Right forelimb (tissue), 1 donor: Measurements from ENCODE around the gene DTNA.
"Not testable (repeated sequence)": the region's sequence is repeated elsewhere in the genome, so short reads cannot be mapped to it uniquely, and the experiment has no call there.

Experiments used
- DNase-seq: peaks from one replicate; pipeline ENCODE4 v3.0.0-alpha.2; 2018

The DTNA gene

GRCh38 chr18:34864836-34865497 is 154.9 kb downstream of the DTNA start:
- DNase-seq, result no peak

DNA sequence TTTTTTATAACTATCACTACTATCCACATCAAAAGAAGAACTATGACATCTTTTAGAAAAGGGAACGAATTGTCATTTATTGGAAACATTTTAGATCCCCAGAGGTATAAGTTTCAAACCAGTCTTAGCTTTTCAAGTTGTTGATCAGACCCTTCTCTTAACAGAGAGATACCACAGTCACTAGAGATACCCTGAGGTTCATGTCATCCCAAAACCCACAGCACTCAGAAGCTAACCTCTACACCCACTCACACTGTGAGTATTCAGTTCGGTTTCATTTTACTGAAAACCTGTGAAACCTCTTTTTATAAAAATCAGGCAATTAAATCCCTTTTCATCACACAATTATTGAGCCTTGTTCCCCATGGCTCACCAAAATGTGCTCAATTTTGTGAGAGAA is 156.2 kb downstream of the DTNA start:
- DNase-seq, result no peak

- no peak for DNase-seq
These were observed 156.6 kb downstream of the DTNA start for GRCh38 chr18:34866739-34867138.

DNA sequence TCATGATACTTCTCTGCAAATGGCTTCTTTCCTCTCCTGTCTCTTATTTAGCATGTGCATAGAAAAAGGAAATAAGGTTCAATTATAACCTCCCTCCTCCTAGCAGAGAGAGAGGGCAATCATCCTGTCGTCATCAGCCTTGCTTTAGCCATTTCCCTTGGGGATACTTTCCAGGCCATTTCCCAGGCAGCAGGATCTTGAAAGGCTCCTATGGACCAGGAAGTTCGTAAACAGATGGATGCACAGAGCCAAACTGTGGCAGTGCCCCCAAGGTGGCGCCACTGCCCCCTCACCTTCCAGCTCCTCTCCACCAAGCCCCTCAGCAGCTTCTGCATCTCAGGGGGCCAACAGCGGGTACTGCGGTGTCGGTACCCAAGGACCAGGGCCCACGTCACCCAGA is 157.4 kb downstream of the DTNA start:
- no peak for DNase-seq

DNA sequence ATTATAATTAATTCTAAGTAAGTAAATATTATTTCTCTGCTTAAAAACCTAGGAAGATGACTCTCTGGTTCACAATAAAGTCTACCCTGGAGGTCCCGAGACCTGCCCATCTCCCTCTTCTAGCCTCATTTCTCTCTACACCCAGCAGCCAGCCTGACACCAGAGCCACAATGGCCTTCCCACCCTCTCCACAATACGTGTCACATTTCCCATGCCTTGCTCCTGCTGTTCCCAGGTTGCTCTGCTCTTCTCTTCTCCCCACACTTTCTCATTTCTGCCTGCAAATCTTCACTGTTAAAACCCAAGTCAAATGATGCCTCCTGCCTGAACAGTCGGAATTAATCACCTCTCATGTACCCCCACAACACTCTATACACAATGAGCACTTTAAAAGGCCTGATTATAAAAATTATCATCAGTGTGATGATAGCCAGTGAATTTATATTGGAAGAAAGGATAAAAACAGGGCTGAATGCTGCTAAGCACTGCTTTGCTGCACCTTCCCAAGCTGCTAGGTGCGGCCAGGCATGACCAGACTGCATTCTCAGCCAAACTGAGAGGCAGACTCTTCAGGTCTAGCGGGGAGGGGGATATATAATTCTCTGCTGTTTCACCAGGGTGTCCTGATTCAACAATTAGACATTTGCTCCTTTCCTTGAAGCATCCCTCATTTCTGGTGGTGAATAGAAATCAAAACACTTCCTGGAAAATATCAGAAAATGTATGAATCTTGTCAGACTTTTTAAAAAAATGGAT is 160.6 kb downstream of the DTNA start:
- no peak for DNase-seq

DNA sequence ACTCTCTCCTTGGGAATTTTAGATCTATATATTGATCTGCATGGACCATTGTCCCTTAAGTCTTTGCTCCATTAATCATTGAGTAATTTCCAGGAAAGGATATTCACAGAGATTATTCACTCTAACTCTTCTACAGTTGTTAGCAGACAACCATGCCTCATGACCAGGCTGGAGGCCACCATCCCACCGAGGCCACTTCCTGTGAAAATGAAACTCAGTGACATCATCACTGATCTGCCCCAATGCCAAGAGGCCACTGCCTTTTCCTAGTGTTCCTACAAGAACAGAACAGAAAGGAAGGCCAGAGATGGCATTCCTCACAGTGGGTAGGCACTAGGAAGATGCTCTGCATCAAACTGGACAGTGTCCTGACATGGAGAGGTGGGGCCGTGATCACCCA is 161.3 kb downstream of the DTNA start:
- DNase-seq, result no peak

DNA sequence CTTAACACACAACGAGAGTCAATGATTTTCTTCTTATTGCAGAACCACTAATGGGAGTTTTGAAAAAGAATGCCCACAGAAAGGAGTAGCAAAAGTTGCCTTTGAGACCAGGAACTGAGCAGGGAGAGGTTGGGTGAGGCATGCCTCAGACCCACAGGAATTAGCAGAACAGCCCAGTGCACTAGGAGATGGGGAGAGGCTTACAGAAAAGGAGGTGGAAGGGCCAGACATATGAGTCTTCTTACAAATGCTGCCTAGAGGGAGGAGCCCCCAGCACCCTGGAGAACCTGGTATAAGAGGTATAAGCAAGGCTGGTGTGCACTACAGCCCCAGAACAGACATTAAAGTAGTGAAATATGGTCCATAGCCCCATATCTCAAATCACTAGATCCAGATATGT is 162.0 kb downstream of the DTNA start:
- no peak for DNase-seq

DNA sequence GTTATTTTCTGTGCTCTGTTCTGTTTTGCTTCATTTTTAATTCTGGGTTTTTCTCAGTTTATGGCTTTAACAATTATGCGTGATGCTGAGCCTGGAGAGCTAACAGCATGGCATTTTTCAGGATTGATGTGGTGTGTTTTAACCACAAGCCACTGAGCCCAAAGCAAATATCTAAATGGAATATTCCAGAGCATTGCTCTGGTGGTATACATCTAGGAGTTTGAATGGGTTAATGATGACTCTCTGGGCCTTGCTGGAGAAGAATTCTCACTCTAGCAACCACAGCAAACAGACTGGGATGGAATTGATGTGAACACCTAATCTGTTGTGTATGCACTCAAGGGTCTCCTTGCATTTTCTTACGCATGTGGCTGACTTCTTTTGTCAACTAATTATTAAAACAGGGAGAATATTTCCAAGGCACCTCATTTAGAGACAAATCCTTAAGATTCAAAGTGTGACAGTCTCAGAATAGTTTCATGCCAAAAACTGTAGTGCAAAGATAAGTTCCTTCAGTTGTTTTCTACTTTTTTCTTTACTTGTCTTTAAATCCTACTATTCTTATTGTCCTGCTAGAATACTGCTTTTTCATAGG is 164.0 kb downstream of the DTNA start:
- no peak for DNase-seq

DNA sequence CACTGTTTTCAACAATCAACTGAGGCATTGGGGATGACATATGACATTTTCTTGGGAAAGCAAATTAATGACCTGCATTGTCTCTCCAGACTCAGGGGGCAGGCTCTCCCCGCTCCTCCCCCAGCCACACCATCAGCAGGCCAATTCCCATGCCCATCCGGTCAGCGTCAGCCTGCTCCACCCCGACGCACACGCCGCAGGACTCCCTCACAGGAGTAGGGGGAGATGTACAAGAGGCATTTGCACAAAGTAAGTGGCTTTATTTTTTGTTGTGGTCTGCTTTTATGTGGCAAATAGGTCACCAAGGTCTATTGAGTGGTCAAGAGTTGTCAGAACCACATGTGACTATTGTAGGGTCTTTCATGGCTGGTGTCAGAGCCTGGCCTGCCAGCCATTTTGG is 165.1 kb downstream of the DTNA start:
- no peak for DNase-seq

DNA sequence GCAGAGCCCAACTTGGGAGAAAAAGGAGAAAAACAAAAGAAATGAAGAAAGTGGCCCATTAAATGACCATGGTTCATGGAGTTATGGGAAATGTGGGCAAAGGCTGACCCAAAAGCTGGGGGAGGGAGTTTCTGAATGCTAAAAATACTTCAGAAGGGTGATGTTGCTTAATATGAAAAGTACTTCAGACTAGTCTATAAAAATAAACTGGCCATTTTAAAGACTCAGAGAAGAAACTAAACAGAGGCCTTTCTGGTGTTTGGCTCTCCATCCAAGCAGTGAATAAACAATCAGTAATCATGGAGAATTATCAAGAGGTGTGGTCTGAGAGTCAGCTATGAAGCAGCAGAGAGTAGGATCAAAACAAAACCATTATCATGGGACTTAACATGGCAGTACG is 170.3 kb downstream of the DTNA start:
- no peak for DNase-seq

DNA sequence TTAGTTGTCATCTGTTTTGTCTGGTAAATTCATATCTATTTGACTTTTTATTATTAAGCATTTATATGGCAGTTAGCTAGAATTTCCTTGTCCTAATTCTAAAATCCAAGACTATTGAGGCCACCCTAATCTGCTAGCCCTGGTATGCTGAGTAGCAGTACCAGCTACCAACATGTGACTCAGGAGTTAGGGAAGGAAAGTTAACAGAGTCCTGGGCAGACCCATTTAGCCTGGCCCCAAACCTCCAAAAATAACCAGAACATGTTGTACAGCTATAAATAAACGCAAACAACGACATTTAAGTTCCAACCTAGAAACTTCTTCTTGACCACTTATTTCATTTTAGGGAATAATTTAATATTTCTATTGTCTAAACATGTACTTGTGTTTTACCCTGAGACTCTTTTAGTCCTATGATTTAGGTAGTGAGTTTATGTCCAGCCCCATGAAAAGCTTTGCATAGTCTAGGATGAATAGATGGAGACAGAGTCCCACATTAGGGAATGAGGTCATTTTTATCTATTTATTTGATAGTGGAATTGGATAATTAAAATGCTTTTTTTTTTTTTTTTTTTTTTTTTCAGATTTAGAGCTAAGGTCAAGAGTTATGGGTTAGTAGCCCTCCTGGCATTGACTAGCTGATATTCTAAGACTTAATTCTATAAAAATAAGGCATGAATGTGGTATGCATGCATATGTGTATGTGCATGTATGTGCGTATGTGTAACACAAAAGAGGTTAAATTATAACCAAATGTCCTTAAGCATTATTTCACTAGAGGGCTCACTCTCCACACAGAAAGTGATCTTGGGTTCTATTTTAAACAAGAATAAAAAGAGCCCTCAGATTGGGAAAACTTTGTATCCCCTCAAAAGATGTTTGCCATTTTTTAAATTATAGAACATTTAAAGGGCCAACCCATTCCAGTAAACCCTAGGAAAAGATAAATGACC is 171.1 kb downstream of the DTNA start:
- no peak for DNase-seq

DNA sequence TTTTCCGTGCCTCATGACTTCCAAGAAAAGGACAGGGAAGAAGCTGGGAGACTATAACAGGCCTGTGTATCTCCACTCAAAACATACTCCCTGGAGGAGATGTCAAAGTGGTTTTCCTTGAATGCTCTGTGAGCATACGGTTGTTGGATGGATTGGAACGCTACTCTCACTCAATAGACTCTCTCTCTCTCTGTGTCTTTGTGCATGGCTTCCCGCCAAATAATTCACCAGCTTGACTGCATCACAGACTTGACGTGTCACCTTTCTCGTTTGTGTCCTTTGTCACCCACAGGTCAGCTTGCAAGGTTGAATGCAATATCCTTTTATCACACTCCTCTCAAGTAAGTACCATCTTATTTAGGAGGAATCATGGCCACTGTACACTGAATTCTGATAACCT is 174.3 kb downstream of the DTNA start:
- DNase-seq, result no peak

DNA sequence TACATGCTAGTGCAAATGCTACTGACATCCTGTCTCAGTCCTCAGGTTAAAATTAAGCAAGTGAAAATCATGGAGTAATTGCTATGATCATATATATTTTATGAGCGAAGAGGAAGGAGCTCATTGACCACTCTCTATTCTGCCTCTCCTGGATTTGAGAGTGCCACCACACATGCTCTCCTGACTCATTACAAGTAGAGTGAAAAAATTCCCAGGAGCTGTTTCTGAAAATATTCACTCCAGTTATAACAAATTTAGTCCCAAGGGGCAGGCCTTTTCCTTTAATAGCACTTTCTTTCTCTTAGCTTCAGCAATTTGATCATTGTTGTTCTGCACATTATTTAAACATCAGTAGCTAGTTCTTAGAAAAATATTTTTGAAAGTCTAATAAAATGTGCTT is 176.1 kb downstream of the DTNA start:
- no peak for DNase-seq

- no peak for DNase-seq
These were observed 177.9 kb downstream of the DTNA start for GRCh38 chr18:34887881-34888580.

DNA sequence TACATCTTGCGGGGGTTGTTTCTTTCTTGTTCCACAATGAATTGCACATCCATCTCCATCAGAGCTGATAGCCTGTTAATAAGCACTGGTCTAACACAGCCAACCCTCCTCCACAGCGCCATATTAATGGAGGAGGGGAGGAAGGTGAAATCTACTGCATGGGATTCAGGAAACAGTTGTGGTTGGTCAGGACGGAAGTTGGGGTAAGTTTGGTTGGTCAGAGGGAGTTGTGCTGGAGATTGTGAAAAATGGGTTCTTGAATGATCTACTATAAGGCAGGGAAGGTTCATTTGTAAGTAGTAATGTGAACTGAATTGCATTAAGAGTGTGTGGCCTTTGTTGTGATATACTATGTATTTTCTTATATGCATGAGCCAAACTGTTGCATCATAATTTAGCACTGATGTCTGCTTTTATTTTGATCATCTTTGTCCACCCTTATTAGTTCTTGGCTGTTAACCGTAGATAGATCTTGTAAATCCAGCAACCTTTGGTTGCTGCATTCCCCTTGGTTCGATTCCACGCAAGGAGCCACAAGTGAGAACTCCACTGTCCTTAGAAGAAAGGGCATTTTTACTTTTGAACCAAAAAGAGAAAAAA is 180.5 kb downstream of the DTNA start:
- DNase-seq, result no peak

GRCh38 chr18:34892379-34892778 is 182.3 kb downstream of the DTNA start:
- no peak for DNase-seq

DNA sequence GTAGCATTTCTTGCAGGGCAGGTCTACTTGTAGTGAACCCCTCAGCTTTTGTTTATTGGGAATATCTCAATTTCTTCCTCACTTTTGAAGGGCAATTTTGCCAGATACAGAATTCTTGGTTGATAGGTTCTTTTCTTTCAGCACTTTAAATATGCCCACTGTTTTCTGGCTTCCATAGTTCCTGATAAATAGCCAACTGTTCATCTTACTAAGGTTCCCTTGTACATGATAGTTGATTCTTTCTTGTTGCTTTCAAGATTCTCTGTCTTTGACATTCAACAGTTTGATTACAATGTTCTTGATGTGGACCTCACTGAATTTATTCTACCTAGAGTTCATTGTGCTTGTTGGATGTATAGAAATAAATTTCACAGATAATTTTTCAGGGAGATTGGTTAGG is 183.1 kb downstream of the DTNA start:
- DNase-seq, result no peak

- DNase-seq, result no peak
These were observed 191.2 kb downstream of the DTNA start for GRCh38 chr18:34901299-34901698.

DNA sequence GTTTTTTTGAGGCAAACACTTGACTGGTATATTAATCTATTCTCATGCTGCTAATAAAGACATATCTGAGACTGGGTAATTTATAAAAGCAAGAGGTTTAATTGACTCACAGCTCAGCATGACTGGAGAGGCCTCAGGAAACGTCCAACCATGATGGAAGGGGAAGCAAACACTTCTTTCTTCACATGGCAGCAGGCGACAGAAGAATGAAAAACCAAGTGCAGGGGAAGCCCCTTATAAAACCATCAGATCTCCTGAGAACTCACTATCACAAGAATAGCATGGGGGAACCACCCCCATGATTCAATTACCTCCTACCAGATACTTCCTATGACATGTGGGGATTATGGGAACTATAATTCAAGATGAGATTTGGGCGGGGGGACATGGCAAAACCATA is 194.9 kb downstream of the DTNA start:
- no peak for DNase-seq

GRCh38 chr18:34906985-34907384 is 196.9 kb downstream of the DTNA start:
- DNase-seq, result not testable (repeated sequence)

GRCh38 chr18:34909637-34910364 is 199.7 kb downstream of the DTNA start:
- no peak for DNase-seq
